Choroid plexus epithelial cell (primary cell): Measurements from ENCODE around the gene NAV1.

ENCODE experiments used
- DNase-seq: peaks from one replicate; pipeline ENCODE4 v3.0.0-alpha.2; 2010; ENCODE audit warnings: low read depth
- H3K4me3 ChIP-seq: 2 replicates; pipeline ENCODE4 v1.5.1; 2011; ENCODE audit warnings: low read depth, mild to moderate bottlenecking, control low read depth, low read length, moderate library complexity
- CTCF ChIP-seq: conservative IDR thresholded peaks from 2 replicates; pipeline ENCODE4 v1.5.1; 2011; ENCODE audit warnings: low read depth, mild to moderate bottlenecking, control low read depth, inconsistent platforms, low read length, moderate library complexity

NAV1 gene

DNA sequence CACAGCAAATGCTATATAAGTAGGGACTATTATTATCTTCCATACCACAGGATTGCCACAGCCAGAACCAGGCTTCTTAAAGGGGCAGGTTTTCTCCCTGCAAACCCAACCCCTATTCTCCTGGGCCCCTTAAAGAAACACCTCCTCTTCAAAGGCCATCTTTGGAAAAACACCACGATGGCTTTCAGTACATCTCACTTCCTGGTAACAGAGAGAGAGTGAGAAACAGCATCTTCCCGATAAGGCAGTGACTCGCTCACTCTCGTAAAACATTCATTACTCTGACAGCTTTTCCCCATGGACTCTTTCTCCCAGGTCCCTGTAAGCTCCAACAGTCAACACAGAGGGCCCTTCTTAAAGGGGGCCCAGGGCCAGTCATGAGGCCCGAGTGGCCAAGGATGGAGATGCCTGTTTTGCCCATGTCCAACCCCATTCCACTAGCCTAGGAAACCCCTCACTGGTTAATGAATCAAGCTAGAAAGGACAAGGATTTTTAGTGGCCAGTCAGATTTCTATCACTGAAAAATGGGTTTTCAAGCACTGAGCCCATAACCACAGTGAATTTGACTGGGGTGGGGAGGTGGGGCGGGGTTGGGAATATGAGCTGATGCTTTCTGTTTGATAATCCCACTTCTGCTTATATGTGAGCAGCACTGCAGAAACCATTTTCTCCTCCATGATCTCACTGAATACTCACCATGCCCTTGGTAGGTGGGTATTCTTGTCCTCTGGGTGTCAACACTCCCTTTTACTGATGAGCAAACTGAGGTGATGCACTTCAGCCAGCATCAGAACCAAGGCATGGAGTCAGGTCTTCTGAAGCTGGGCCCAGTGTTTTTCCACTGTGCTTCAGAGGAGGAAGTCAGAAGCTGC, 3.6 kb upstream of the NAV1 start:
- H3K4me3 ChIP-seq = no peak overlapping the region
- DNase-seq = peak; percentile 54
- TF ChIP-seq CTCF = no peak

DNA sequence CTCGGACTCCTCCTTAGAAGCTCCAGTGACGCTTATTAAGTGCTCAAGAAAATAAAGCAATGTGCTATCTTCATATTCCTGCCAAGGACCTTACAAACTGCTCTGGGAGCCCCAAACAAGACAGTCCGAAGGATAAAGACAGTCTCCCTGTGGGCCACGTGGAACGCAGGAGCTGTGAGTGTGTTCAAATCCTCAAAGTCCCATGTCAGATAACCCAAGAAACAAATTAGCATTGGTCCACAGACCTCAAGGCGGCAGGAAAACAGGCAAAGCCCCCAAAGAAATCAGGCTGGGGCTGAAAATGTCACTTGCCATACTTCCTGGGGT, 3.0 kb upstream of the NAV1 start:
- H3K4me3 ChIP-seq = no peak overlapping the region
- DNase-seq = no peak
- no peak for TF ChIP-seq CTCF

DNA sequence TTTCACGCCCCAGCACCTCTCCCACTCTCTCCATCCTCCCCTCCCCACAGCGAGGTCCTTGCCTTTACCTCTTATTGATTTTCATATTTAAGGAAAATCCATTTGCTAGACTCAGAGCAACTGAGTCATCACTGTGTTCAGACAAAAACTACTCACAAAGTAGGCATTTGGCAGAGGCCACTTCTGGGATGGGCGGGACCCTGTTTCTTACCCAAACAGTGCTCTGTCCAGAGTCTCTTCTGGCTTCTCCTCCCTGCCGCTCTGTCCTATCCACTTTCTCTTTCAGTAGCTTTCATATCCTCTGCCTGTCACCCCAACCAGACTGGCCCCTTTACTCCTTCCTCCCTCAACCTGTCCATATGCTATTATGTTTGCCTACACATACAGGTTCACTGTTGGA, 2.4 kb upstream of the NAV1 start:
- no peak overlapping the region for H3K4me3 ChIP-seq
- no peak for TF ChIP-seq CTCF
- DNase-seq = peak; percentile 66

DNA sequence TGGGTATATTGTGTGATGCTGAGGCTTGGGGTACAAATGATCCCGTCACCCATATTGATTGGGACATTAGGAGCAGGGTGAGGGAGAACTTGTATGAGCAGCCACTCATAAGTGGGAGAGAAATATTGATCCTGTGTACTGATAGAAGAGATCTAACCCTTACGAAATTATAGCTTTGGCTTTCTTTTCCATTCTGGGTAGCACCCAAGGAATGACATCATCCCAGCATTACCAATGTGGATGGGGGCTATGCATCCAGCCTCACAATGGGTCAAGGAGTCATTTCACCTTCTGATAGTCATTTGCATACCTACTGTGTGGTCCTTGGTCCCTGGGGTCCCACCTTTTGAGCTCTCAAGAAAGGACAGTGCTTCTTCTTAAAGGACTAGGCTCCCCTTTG, 1.9 kb upstream of the NAV1 start:
- no peak for TF ChIP-seq CTCF
- DNase-seq = no peak
- no peak overlapping the region for H3K4me3 ChIP-seq

DNA sequence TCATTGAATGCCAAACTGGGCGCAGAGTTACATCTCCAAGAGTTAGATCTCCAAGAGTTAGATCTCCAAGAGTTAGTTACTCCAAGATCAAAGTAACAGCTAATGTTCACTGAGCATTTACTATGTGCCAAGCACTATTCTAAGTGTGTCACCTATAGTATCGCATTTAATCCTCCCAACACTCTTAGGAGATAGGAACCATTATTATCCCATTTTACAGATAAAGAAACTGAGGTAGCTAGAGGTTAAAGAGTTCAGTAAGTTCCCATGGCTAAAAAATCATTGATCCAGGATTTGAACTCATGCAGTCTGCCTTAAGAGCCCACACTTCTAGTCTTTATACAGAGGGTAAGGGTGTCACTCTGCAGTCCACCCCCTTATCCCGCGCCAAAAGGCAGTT, 1.5 kb upstream of the NAV1 start:
- no peak overlapping the region for H3K4me3 ChIP-seq
- TF ChIP-seq CTCF = no peak
- no peak for DNase-seq

GRCh38 chr1:201537891-201538611, 876 bp upstream of the NAV1 start:
- DNase-seq = peak; percentile 51
- peak overlapping the region; percentile 71 for H3K4me3 ChIP-seq
- no peak for TF ChIP-seq CTCF
